Amygdala (tissue), 56 donors: ENCODE measurements around the gene CTRB1.
A peak's percentile ranks its signal among the peaks of the same experiment; 100 is the strongest.

ENCODE experiments used
- DNase-seq, 56 donors: peaks; one replicate each; lab custom pipeline; 2025; lab: John Stamatoyannopoulos, UW

CTRB1 gene

GRCh38 chr16:75251280-75252048 is 32.7 kb downstream of the CTRB1 start, which contains the start of gene BCAR1:
Gene BCAR1, minus strand, starts transcription at chr16:75251624. Its CDS starts 142 bp downstream, at chr16:75251482.
- DNase-seq, result peak in 55 of 56 donors; percentile 56 to 95 (median 79)

- peak in 1 of 56 donors; percentile 35 for DNase-seq
Measured at GRCh38 chr16:75252049-75252864, 33.5 kb downstream of the CTRB1 start.

GRCh38 chr16:75252946-75253911 is 34.4 kb downstream of the CTRB1 start:
- DNase-seq, result peak in 12 of 56 donors; percentile 24 to 54 (median 41)

- no peak for DNase-seq
Measured at GRCh38 chr16:75254359-75254837, 35.6 kb downstream of the CTRB1 start.

GRCh38 chr16:75256059-75256571 is 37.3 kb downstream of the CTRB1 start:
- peak in 2 of 56 donors; percentile 33 to 37 for DNase-seq

GRCh38 chr16:75256696-75257343 is 38.0 kb downstream of the CTRB1 start:
- DNase-seq, result peak in 21 of 56 donors; percentile 17 to 72 (median 51)

GRCh38 chr16:75257886-75258806 is 39.4 kb downstream of the CTRB1 start:
- no peak for DNase-seq

- DNase-seq, result no peak
Measured at GRCh38 chr16:75258807-75259141, 40.0 kb downstream of the CTRB1 start.

GRCh38 chr16:75260851-75261589 is 42.2 kb downstream of the CTRB1 start:
- no peak for DNase-seq

- DNase-seq, result no peak
Measured at GRCh38 chr16:75261590-75262078, 42.8 kb downstream of the CTRB1 start.

- peak in 1 of 56 donors; percentile 58 for DNase-seq
Measured at GRCh38 chr16:75262104-75262799, 43.5 kb downstream of the CTRB1 start.

- DNase-seq, result no peak
Measured at GRCh38 chr16:75262800-75263127, 44.0 kb downstream of the CTRB1 start.

GRCh38 chr16:75263291-75263962 is 44.6 kb downstream of the CTRB1 start:
- no peak for DNase-seq

- DNase-seq, result peak in 14 of 56 donors; percentile 37 to 84 (median 52)
Measured at GRCh38 chr16:75263963-75264445, 45.2 kb downstream of the CTRB1 start.

- DNase-seq, result peak in 24 of 56 donors; percentile 26 to 82 (median 54)
Measured at GRCh38 chr16:75264457-75264998, 45.7 kb downstream of the CTRB1 start.
